NCI-H82 (cell line): Measurements from ENCODE around the gene EZH2.
A peak's percentile ranks its signal among the peaks of the same experiment; 100 is the strongest.

Experiments
- DNase-seq: peaks from one replicate; lab custom pipeline; 2025; lab: John Stamatoyannopoulos, UW

EZH2 gene

GRCh38 chr7:148901178-148901577 lies 17.1 kb upstream of the EZH2 start:
- no peak for DNase-seq

GRCh38 chr7:148898845-148899484 lies 14.9 kb upstream of the EZH2 start:
- peak; percentile 14 for DNase-seq

- DNase-seq = no peak
Measured at GRCh38 chr7:148894591-148894990, 10.5 kb upstream of the EZH2 start.

GRCh38 chr7:148893071-148893470 lies 9.0 kb upstream of the EZH2 start:
- no peak for DNase-seq

- no peak for DNase-seq
Measured at GRCh38 chr7:148888300-148888699, 4.2 kb upstream of the EZH2 start.

GRCh38 chr7:148886844-148887243 lies 2.8 kb upstream of the EZH2 start:
- no peak for DNase-seq

GRCh38 chr7:148884299-148885022 lies 370 bp upstream of the EZH2 start:
- peak; percentile 96 for DNase-seq

- peak; percentile 58 for DNase-seq
Measured at GRCh38 chr7:148883266-148884048, 634 bp downstream of the EZH2 start.

GRCh38 chr7:148882841-148883265 lies 1.2 kb downstream of the EZH2 start:
- DNase-seq = peak; percentile 58

- no peak for DNase-seq
Measured at GRCh38 chr7:148882192-148882591, 1.9 kb downstream of the EZH2 start.

- DNase-seq = no peak
Measured at GRCh38 chr7:148878317-148878716, 5.8 kb downstream of the EZH2 start.

- DNase-seq = no peak
Measured at GRCh38 chr7:148877517-148877916, 6.6 kb downstream of the EZH2 start.

GRCh38 chr7:148872188-148872587 lies 11.9 kb downstream of the EZH2 start:
- DNase-seq = no peak

GRCh38 chr7:148871551-148871950 lies 12.5 kb downstream of the EZH2 start:
- no peak for DNase-seq

GRCh38 chr7:148871030-148871429 lies 13.1 kb downstream of the EZH2 start:
- no peak for DNase-seq

GRCh38 chr7:148868378-148868674 lies 15.8 kb downstream of the EZH2 start:
- DNase-seq = no peak

GRCh38 chr7:148867596-148868377 lies 16.3 kb downstream of the EZH2 start:
- no peak for DNase-seq

GRCh38 chr7:148866362-148866761 lies 17.7 kb downstream of the EZH2 start:
- no peak for DNase-seq

GRCh38 chr7:148865283-148865682 lies 18.8 kb downstream of the EZH2 start:
- DNase-seq = peak; percentile 38

- no peak for DNase-seq
Measured at GRCh38 chr7:148863324-148863723, 20.8 kb downstream of the EZH2 start.

- DNase-seq = no peak
Measured at GRCh38 chr7:148862481-148862880, 21.6 kb downstream of the EZH2 start.

GRCh38 chr7:148858489-148858888 lies 25.6 kb downstream of the EZH2 start:
- DNase-seq = no peak
